Measurements from ENCODE around the gene CREBL2.
"Not testable (repeated sequence)": the region's sequence is repeated elsewhere in the genome, so short reads cannot be mapped to it uniquely, and the experiment has no call there.

Gene CREBL2

DNA sequence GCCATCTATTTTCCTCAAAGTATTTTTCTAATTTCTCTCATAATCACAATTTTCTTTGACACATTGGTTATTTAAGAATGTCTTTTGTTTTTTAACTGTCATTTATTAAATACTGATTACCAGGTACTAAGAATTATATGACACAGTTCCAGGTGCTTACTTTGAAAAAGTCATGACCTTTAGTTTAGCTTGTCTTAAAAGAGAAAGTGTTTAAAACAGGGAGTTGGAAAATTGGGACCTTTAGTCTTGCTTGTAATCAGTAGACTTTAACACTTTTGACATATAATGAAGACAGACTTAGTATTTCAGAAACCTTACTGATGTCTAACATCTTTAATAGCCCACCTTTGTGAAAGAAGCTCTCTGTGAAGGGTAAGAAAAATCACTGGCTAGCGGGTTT, 19.2 kb downstream of the CREBL2 start:
- TF ChIP-seq, protein P1, sequence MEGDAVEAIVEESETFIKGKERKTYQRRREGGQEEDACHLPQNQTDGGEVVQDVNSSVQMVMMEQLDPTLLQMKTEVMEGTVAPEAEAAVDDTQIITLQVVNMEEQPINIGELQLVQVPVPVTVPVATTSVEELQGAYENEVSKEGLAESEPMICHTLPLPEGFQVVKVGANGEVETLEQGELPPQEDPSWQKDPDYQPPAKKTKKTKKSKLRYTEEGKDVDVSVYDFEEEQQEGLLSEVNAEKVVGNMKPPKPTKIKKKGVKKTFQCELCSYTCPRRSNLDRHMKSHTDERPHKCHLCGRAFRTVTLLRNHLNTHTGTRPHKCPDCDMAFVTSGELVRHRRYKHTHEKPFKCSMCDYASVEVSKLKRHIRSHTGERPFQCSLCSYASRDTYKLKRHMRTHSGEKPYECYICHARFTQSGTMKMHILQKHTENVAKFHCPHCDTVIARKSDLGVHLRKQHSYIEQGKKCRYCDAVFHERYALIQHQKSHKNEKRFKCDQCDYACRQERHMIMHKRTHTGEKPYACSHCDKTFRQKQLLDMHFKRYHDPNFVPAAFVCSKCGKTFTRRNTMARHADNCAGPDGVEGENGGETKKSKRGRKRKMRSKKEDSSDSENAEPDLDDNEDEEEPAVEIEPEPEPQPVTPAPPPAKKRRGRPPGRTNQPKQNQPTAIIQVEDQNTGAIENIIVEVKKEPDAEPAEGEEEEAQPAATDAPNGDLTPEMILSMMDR (IDR thresholded peaks at IDR 0.05), result no peak
- peaks cover 7% of the 10 kb centered on the region for H3K4me1 ChIP-seq

GRCh38 chr12:12635651-12636050, 24.0 kb downstream of the CREBL2 start:
- peaks cover 6% of the 10 kb centered on the region for H3K4me1 ChIP-seq
- H3K4me3 ChIP-seq (ENCODE audit: low read depth, low read length), result no peak overlapping the region
- no peak overlapping the region for H3K9ac ChIP-seq
- no peak overlapping the region for H2AFZ ChIP-seq
- H3K36me3 ChIP-seq (ENCODE audit: control insufficient read depth, insufficient read depth, low read length), result no peaks in the 10 kb centered on the region
- H3K27me3 ChIP-seq (ENCODE audit: control insufficient read depth, insufficient read depth, low read length), result no peaks in the 10 kb centered on the region
- no peak overlapping the region for H3K4me2 ChIP-seq (ENCODE audit: low read length)
- TF ChIP-seq, protein P1 (IDR thresholded peaks at IDR 0.05), result no peak
- no peak overlapping the region for H3K27ac ChIP-seq
- H3K79me2 ChIP-seq, result no peaks in the 10 kb centered on the region
- no peaks in the 10 kb centered on the region for H3K9me3 ChIP-seq (ENCODE audit: control insufficient read depth, low read length)

More for the DNA sequence above, 19.2 kb downstream of the CREBL2 start:
- Histone ChIP-seq H2AFZ (no peak overlapping the region), H3K4me2 (ENCODE audit: low read length) (no peak overlapping the region), H3K4me3 (ENCODE audit: low read depth, low read length) (no peak overlapping the region), H3K79me2 (peaks cover 4% of the 10 kb centered on the region), H3K9ac (no peak overlapping the region), H3K36me3 (ENCODE audit: control insufficient read depth, insufficient read depth, low read length) (no peaks in the 10 kb centered on the region), H3K27me3 (ENCODE audit: control insufficient read depth, insufficient read depth, low read length) (no peaks in the 10 kb centered on the region), H3K9me3 (ENCODE audit: control insufficient read depth, low read length) (no peaks in the 10 kb centered on the region), H3K27ac (no peak overlapping the region)

DNA sequence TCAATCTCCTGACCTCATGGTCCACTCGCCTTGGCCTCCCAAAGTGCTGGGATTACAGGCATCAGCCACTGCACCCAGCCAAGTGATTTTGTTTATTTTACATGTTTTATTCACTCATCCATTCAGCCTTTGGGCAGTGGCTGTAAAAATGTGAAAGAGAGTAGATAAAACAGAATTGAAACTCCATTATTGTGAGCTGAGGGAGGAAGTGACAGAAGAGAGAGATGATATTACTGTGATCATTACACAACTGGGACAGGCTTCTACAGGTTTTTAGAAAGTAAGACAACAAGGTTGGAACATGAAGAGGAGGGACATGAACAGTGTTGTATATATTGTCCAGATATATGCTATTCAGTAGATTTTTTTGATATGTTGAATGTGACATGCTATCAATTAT, 25.0 kb downstream of the CREBL2 start:
- Histone ChIP-seq H3K79me2 (no peaks in the 10 kb centered on the region), H3K27ac (no peak overlapping the region), H3K4me3 (ENCODE audit: low read depth, low read length) (no peak overlapping the region), H3K9ac (no peak overlapping the region), H3K4me1 (no peaks in the 10 kb centered on the region), H3K27me3 (ENCODE audit: control insufficient read depth, insufficient read depth, low read length) (no peaks in the 10 kb centered on the region), H3K4me2 (ENCODE audit: low read length) (no peak overlapping the region), H2AFZ (no peak overlapping the region), H3K9me3 (ENCODE audit: control insufficient read depth, low read length) (no peaks in the 10 kb centered on the region), H3K36me3 (ENCODE audit: control insufficient read depth, insufficient read depth, low read length) (no peaks in the 10 kb centered on the region)
- TF ChIP-seq, protein P1 (IDR thresholded peaks at IDR 0.05), result no peak

DNA sequence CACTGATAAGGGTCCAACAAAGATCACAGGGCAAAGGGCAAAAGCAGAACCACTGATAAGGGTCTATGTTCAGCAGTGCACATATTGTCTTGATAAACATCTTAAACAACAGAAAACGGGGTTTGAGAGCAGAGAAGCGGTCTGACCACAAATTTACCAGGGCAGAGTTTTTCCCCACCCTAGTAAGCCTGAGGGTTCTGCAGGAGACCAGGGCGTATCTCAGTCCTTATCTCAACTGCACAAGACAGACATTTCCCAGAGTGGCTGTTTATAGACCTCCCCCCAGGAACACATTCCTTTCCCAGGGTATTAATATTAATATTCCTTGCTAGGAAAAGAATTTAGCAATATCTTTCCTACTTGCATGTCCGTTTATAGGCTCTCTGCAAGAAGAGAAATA, 28.3 kb downstream of the CREBL2 start:
- not testable (repeated sequence) for H3K27ac ChIP-seq; H3K36me3 ChIP-seq (ENCODE audit: control insufficient read depth, insufficient read depth, low read length); H3K27me3 ChIP-seq (ENCODE audit: control insufficient read depth, insufficient read depth, low read length); H3K79me2 ChIP-seq; H3K4me2 ChIP-seq (ENCODE audit: low read length); H2AFZ ChIP-seq; H3K9ac ChIP-seq; H3K4me3 ChIP-seq (ENCODE audit: low read depth, low read length); H3K9me3 ChIP-seq (ENCODE audit: control insufficient read depth, low read length); H3K4me1 ChIP-seq

- no peaks in the 10 kb centered on the region for H3K79me2 ChIP-seq
- no peak overlapping the region for H3K4me3 ChIP-seq (ENCODE audit: low read depth, low read length)
- H3K9me3 ChIP-seq (ENCODE audit: control insufficient read depth, low read length), result no peaks in the 10 kb centered on the region
- no peak overlapping the region for H3K27ac ChIP-seq
- TF ChIP-seq, protein P1 (IDR thresholded peaks at IDR 0.05), result no peak
- no peak overlapping the region for H3K9ac ChIP-seq
- H3K36me3 ChIP-seq (ENCODE audit: control insufficient read depth, insufficient read depth, low read length), result no peaks in the 10 kb centered on the region
- no peak overlapping the region for H2AFZ ChIP-seq
- H3K27me3 ChIP-seq (ENCODE audit: control insufficient read depth, insufficient read depth, low read length), result no peaks in the 10 kb centered on the region
- no peak overlapping the region for H3K4me2 ChIP-seq (ENCODE audit: low read length)
- no peaks in the 10 kb centered on the region for H3K4me1 ChIP-seq
Observed at GRCh38 chr12:12641650-12642049, 30.0 kb downstream of the CREBL2 start.
